Right ventricle myocardium superior (tissue), 1 donor: ENCODE results near the gene FAM107A. TPM values are rescaled to one million over a fixed set of nuclear protein-coding genes. Genes with fewer than 3 reads are reported as not detected.
A peak's percentile ranks its signal among the peaks of the same experiment; 100 is the strongest.

Experiments used
- ATAC-seq: fragments of 200-7000 bp; cut with Tn5 transposase; one replicate; pipeline ENCODE4 v1.9.1; 2020; ENCODE audit warnings: mild to moderate bottlenecking; ENCODE audit not compliant: poor library complexity
- DNase-seq: peaks from one replicate; pipeline ENCODE4 v3.0.0-alpha.2; 2020
- intact Hi-C: fragments of 100-400 bp; cut with DNase I; formaldehyde crosslinking; loops from one replicate; pipeline ENCODE4 v1.11.2; 2022
- total RNA-seq: library from RNA; stranded (reverse); fragmentation: NEBNext Ultra II Directional; extraction: Animal tissue kit (Norgen Biotek cat#: 25700); gene quantifications from one replicate; pipeline ENCODE4 v1.2.1, GENCODE V29; 2021
- donor health status: DM: no; HTN: yes; CAD: no; lungs with severe emphysema.

The FAM107A gene
- total RNA-seq, 1 donor from 2014 or later: 95.2 TPM

DNA sequence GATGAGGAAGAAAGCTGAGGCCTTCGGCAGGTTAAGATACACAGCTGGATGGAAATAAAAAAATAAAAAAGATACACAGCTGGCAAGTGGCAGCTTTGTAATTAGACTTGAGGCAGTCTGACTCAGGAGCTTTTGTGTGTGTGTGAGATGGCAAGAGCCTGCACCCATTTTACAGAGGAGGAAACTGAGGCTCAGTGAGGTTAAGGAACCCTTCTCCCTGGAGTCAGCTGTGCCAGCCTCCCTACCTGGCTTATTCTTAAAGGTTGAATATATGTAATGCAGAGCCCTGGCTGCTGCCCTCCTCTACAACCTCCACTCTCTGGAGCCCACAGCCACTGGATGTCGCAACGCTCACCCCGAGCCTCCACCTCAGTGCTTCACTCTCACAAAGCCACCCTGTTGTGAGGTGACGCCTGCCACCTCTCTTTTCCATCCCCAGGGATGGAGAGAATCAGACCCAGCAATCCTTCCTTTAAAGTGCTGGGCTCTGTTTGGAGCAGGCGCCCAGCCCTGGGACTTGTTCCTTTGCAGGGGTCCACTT lies 20.6 kb upstream of the FAM107A start:
- DNase-seq: no peak
- intact Hi-C loops: no loop called here
- no peak for ATAC-seq

DNA sequence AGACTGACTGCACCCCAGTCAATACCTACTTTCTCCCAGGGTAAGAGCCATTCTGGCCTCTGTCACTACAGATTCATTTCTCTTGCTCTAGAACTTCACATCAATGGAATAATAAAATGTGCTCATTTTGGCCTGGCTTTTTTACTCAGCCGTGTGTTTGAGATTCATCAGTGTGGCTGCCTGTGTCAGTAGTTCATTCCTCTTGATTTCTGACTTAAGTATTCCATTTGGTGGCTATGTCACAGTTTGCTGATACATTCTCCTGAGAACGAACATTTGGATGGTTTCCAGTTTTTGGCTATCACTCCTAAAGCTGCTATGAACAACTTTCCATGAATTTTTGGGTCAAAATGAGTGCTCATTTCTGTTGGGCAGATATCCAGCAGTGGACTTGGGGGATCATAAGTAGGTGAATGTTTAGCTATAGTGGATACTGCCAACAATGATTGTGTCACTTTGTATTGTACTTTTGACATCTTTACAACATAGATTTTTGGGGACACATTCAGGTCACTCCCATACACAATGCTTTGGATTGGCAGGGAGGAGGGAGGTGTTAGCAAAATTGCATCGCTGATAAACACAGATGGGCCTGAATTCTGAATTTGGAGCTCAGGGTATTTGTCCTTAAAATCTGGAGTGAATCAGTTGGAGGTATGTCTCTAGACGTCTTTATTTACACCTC lies 19.8 kb upstream of the FAM107A start:
- intact Hi-C loops: no loop called here
- DNase-seq (no peak), ATAC-seq (no peak)

DNA sequence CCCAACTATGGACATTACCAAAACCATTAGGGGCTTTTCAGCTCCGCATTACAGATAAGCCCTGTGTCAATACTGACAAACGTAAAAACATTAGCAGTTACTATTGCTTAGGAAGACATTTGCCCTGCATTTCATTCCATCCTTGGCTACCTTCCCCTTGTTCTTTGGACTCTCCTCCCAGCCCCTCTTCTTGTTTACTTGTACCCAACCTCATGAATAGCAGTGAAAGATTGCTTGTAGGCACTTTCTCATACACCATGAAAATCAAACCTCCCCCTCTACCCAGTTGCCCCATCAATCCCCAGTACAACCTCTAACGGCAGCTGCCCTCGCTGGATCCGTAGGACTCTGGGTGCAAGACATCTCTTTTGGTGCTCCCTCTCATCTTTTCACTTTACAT lies 16.9 kb upstream of the FAM107A start:
- no peak for ATAC-seq
- DNase-seq: no peak
- intact Hi-C loops: no loop called here

DNA sequence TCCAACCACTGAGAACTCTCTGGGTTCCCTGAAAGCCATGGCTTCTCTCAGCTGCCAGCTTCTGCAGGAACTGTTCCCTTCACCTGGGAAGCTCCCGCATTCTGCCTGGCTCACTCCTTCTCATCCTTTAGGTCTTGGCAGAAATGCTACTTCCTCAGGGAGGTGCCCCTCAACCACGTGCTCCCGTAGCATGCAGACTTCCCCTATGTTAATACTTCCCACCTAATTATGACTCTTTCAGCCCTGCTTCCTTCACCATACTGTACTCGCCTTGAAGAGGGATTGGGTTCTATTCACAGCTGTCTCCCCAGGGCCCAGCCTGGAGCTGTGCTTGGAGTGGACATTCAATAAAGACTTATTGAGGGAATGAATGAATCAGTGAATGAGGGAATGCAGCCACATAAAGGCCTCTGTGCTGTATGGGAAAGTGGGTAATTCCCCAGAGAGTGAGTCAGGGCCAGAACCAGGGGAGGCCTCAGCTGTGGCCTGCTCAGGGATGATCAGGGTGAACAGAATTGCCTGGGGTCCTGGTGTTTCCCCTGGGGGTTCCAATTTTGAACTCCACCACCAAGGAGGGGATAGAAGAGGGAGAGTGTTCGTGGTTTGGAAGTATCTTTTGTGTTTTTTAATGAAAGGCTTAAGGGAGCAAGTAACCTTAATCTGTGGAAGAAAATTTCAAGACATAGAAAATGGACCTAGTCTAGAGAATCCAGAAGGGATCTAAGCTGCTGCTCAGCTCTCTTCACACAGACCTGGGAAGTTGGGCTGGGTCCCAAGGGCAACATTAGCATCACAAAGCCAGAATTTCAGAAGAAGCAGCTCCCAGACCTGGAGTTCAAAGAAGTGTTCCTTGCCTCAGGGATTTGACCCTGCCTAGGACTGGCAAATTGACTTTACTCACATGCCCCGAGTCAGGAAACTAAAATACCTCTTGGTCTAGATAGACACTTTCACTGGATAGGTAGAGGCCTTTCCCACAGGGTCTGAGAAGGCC lies 14.6 kb upstream of the FAM107A start:
- ATAC-seq (no peak), DNase-seq (no peak)
- intact Hi-C loops: no loop called here

DNA sequence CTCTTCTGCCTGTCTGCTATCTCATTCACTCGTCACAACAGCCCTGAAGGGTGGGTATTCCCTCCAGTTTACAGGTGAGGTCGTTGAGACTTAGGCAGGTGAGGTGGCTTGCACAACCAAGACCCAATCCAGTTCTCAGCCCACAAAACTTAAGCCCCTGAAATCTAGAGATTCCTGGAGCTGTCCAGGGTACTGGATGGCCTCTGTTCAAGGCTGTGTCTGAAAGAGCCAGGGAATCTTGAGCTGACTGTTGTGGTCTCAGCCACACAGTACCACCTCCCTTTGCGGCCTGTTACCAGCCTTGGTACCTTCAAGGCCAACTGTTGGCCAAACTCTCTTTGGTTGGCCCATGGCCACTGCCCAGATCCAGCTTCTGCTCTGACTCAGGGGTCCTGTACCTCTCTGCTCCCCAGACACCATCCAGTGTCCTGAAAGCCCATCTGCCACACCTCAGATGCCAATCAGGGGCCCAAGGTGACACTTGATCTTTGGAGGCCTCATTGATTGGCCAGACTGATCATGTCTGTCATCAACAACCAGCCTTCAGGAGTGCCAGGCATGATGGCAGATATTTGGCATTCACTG lies 10.9 kb upstream of the FAM107A start:
- DNase-seq (no peak), ATAC-seq (no peak)
- intact Hi-C loops: loop anchor here (5.0 kb wide), 1 partner anchor 39 kb away; no protein-coding TSS in a partner anchor

DNA sequence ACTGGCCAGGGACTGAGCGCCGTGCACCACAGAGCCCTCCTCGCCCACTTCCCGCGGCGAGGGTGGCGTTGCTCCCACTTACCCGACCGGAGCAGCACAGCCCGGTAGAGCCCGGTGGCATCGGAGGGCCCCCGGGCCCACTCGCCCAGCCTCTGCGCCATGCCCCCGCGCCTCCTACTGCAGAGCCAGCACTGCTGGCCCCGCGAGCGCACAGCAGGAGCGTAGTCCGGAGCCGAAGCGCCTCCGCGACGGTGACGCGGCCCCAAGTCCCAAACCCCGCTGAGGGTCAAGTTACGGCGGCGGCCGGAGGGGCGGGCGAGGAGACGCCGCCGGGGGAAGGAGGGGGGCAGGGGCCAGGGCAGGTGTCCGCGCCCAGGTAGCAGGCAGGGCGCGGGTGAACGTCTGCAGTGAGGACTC lies 9.6 kb upstream of the FAM107A start:
- ATAC-seq: no peak
- intact Hi-C loops: loop anchor here (5.0 kb wide), 1 partner anchor 41 kb away; no protein-coding TSS in a partner anchor

DNA sequence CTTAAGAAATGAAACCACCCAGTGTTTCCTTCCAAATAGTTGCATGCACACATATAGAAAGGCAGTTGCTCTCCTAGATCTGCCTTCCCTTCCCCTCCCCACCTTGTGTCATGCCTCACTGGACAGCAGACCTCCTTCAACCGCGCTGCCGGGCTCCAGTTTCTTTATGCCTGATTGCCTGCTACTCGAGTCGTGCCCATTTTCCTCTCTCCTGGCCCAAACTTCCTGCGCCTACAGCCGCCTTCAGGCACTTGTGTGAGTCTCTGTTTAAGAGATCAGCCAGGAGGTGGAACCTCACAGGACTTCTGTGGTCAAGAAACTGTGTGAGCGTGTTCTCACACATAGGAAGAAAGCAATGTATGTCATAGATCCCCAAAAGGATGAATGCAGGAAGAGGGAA lies 8.8 kb upstream of the FAM107A start:
- intact Hi-C loops: loop anchor here (5.0 kb wide), 1 partner anchor 41 kb away; no protein-coding TSS in a partner anchor
- DNase-seq: no peak
- peak; percentile 2 for ATAC-seq

More for the DNA sequence above, 9.6 kb upstream of the FAM107A start:
- no peak for DNase-seq

DNA sequence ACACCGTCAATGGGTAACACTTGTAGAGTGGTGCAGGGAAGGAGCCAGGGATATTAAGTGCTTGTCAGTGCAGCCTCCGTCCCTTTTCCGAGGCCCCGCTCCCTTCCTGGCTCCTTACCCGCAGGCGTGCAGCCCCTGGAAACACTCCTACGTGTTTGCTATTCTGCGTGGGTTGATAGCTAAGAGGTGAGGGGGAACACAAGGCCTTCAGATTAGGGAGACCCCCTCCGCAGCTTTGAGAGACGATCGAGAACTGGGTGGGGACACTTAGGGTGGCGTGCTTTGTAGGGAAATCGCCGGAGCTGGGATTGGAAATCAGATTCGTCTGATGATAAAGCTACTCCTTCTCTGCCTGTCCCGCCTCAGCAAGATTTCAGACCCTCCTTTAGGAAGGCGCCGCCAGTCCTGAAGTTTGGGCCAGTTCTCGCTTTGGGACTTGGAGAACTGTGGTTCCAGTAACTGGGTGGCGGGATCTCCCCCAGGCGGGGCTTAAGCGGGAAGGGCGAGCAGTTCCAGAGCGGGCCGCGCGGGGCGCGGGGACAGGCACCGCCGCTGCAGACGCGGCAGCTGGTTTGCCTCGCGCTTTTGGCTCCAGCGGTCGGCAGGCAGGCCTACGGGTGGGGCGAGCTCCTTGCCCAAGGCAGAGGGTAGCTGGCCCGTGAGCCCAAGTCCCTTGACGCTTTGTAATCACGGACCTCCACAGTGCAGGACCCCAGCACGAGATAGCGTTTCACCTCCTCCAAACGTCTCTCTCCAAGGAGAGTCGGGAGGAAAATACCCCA lies 8.0 kb upstream of the FAM107A start:
- DNase-seq: peak; percentile 94
- intact Hi-C loops: loop anchor here (5.0 kb wide), 1 partner anchor 42 kb away; no protein-coding TSS in a partner anchor
- peak; percentile 95 for ATAC-seq

DNA sequence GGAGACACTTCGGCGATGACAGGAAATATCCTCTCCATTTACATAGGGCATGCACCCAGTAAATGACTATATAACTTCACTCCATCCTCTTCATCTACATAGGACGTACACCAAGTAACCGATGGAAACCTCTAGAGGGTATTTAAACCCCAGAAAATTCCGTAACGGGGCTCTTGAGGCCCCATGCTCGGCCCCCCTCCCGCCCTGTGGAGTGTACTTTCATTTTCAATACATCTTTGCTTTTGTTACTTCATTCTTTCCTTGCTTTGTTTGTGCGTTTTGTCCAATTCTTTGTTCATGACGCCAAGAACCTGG lies 7.5 kb upstream of the FAM107A start:
- DNase-seq (no peak), ATAC-seq (peak; percentile 8)
- intact Hi-C loops: loop anchor here (5.0 kb wide), 1 partner anchor 43 kb away; no protein-coding TSS in a partner anchor

DNA sequence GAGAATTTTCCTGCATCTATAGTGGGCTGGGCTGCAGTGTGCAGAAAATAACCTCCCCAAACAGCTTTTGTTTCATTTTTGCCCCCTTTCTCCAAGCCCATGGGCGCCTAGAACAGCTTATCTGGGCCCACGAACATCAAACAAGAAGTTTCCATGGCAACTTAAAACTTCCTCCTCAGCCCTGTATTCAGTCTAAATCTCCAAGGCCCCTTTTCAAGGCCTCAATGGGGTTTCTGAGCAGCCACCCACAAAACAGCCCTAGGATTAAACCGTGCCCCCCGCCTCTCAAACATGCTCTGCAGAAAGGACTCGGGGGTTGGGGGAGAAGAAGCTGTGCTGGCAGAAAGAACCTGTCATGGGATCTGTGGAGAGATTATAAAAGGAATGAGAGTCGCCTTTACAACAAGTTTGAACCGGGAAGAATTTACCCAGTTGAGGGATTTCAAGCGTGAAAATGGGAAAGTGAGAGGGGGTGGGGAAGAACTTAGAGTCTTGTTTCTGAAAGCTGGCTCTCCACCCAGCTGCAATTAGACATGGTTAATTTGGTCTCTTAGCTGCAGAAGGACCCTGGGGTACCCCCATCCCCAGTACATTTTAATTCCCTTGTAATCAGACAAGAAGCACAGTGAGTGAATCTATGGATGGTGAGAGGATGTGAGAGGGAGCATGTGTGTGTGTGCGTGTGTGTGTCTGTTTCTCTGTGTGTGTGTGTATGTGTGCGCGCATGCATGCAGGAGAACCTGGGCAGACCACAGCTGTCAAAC lies 4.3 kb upstream of the FAM107A start:
- intact Hi-C loops: no loop called here
- ATAC-seq: no peak
- DNase-seq: no peak

DNA sequence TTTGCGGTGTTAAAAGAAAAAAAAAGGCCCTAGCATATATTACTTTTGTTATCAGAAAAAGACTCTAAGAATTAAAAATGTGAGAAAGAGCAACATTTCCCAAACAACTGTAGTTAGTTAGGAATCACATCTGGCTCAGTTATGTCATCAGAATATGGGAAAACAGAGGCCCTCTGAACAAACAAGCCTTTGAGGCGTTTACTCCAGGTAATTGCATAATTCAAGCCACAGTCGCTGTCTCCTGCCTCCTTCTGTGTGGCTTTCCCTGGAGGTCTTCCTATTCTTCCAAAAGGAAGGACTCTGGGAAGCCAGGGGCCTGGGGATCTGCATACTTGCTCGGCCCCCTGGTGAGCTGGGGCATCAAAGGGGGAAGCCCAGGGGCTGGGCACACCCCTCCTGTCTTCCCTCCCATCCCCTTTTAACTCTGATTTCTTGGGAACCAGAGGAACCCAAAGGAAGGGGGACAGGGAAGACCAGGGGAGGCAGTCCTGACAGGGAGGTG lies 3.7 kb upstream of the FAM107A start:
- DNase-seq (no peak), ATAC-seq (no peak)
- intact Hi-C loops: no loop called here

DNA sequence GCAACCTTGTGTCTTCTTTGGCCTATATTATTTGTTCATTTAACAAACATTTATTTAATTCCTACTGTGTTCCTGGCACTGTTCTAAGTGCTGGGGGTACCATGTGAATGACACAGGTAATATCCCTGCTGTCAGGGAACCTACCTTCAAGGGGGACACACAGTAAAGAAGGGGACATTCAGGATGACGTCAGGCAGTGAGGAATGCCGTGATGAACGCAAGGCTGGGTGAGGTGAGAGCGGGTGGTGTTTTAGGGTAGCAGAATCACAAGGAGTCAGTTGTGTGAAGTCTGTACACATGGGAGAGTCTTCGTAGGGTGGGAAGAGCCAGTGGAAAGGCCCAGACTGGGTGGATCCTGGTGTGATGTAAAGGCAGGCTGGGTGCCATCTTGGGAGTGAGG lies 1.7 kb upstream of the FAM107A start:
- ATAC-seq: no peak
- DNase-seq: no peak
- intact Hi-C loops: no loop called here

DNA sequence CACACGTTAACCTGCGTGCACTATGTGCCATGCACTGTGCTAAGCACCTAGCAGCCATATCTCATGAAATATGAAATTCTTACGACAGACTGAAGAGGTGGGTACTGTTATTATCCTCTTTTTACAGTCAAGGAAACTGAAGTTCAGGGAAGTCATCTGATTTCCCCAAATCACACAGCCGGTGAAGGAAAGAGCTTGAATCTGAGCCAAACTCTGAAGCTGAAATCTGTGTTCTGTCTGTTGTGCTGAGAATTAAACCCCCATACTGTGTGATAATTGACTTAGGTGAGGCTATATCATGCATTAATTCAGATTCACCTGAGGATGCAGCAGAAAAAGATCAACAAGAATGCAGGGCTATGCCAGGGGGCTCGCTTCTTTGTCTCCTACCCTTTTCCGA lies 475 bp downstream of the FAM107A start:
- DNase-seq (no peak), ATAC-seq (no peak)
- intact Hi-C loops: no loop called here

DNA sequence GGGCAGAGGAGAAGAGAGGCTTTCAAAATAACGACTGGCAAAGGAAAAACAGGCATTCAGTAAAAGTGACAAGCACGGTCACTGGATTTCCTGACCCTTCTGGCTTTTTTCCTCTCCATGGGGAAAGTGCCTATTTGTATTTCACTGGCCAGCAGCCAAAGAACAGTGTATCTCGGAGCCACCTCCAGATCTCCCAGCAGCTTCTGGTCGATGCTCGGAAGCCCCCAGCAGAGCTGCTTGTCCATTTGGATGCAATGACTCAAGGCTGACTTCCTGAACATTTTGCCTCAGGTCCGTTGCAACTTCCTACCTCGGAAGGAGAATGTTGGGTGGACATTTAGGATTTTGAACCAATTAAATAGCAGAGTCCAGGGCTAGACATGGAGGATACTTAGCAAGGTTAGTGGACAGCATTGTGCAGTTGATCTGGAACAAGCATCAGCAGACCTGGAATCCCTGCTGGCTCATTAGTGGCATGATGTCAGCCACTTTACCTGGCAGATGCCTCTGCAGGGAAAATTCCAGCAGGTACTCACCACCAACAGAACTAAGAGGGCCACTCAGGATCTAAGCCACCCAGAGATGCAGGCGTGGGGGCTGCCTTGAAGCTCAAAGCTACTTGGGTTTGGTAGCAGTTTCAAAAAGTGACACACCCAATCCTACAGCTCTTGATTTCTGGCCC lies 1.1 kb downstream of the FAM107A start:
- ATAC-seq (no peak), DNase-seq (no peak)
- intact Hi-C loops: no loop called here

DNA sequence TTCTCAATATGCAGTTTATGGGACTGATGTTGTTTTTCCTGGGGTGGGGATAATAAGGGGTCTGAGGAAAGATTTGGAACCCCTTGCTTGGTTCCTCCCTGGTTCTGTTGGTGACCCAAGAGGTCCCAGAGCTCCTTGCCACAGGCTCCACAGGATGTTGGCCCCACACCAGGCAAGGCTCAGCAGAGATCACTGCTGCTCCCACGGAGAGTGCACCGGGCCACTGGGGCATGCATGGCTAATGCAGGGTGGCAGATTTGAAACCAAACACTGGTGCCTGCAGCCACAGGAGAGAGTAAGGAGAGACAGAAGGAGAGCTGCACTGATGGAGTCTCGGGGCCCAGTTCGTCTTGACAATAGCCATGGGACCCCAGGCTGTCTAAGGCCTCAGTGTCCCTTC lies 2.5 kb downstream of the FAM107A start:
- no peak for ATAC-seq
- intact Hi-C loops: no loop called here
- DNase-seq: no peak

DNA sequence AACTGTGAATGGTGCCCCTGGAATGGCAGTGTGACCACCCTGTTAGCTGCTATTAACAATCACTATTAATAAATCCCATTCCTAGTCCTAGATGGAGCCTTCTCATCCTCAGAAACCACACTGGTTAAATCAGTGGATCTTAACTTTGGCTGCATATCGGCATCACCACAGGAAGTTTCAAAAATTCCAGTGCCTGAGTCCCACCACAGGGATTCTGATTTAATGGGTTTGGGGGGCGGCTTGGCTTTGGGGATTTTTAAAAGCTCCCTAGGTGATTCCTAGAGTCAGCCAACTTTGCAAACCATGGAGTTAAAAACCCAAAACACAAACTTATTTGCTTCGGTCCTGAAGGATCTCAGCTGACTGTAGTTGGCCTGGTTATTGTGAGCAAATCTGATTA lies 3.1 kb downstream of the FAM107A start:
- DNase-seq (no peak), ATAC-seq (no peak)
- intact Hi-C loops: no loop called here

DNA sequence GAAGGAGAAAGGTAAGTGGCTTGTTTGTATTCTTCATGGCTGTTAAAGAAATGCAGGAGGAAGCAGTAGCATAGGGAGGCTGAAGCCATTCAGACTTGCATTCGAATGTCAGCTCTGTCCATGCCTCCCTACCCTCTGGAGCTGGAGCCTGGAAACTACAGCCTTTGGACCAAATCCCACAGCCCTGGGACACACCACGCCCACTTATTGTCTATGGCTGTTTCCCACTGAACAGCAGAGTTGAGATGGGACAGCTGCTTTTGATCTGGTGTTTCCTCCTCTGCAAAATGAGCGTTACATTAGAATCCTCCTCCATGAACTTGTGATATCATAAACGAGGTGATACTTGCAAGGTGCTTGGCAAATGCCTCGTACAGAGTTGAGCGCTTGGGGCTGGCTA lies 3.6 kb downstream of the FAM107A start:
- ATAC-seq (peak; percentile 16), DNase-seq (no peak)
- intact Hi-C loops: no loop called here
